Suprapubic skin (tissue), 4 donors: ENCODE measurements around the gene HOXB5.

ENCODE experiments used
- EP300 ChIP-seq: sonication (generic); formaldehyde crosslinking; IDR thresholded peaks from one replicate; pipeline ENCODE4 v1.6.1; 2017; ENCODE audit warnings: antibody characterized with exemption
- POLR2A ChIP-seq, 2 donors: fragments of 450-650 bp; IDR thresholded peaks; one replicate each; pipeline ENCODE4 v1.6.1; 2017; ENCODE audit warnings: antibody characterized with exemption in 2 of 2, mild to moderate bottlenecking in 2 of 2, moderate library complexity in 2 of 2
- POLR2AphosphoS5 ChIP-seq, 3 donors: sonication (generic); formaldehyde crosslinking; IDR thresholded peaks; one replicate each; pipeline ENCODE4 v1.6.1; 2017; ENCODE audit warnings: antibody characterized with exemption in 3 of 3
- TF ChIP-seq, protein P1 (sequence below), 2 donors: fragments of 200-600 bp in 1 of 2; fragments of 450-650 bp in 1 of 2; sonication (generic) in 1 of 2; IDR thresholded peaks; one replicate each; pipeline ENCODE4 v1.5.1; 2016 to 2019; ENCODE audit warnings: antibody characterized with exemption in 2 of 2, mild to moderate bottlenecking in 1 of 2, moderate library complexity in 1 of 2

DNA sequence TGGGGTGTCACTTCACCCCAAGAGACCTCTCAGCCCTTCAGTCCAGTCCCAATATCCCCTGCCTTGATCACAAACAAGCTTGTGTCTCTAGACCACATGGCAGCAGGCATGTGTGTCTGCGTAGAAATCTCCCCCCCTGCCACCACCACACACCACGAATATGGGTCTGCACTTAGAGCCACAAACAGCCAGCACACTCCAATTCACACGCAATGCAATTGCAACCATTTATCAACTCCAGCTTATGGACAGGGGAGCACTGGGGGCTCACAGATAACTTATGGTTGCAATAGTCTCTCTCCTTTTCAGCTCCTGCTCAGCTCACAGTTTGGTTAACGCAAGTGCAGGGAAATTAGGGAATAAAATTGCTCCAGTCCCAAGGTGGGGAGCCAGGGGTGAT, 30.0 kb upstream of the HOXB5 start:
- TF ChIP-seq, protein P1, sequence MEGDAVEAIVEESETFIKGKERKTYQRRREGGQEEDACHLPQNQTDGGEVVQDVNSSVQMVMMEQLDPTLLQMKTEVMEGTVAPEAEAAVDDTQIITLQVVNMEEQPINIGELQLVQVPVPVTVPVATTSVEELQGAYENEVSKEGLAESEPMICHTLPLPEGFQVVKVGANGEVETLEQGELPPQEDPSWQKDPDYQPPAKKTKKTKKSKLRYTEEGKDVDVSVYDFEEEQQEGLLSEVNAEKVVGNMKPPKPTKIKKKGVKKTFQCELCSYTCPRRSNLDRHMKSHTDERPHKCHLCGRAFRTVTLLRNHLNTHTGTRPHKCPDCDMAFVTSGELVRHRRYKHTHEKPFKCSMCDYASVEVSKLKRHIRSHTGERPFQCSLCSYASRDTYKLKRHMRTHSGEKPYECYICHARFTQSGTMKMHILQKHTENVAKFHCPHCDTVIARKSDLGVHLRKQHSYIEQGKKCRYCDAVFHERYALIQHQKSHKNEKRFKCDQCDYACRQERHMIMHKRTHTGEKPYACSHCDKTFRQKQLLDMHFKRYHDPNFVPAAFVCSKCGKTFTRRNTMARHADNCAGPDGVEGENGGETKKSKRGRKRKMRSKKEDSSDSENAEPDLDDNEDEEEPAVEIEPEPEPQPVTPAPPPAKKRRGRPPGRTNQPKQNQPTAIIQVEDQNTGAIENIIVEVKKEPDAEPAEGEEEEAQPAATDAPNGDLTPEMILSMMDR (IDR thresholded peaks at IDR 0.05): no peak
- no peak for TF ChIP-seq POLR2AphosphoS5 (IDR thresholded peaks at IDR 0.05)
- no peak for TF ChIP-seq POLR2A (IDR thresholded peaks at IDR 0.05)
- no peak for TF ChIP-seq EP300
